Adipocyte (in vitro differentiated cells): ENCODE measurements around the gene PRRC2B.
"Not testable (repeated sequence)": the region's sequence is repeated elsewhere in the genome, so short reads cannot be mapped to it uniquely, and the experiment has no call there.

ENCODE experiments used
- DNase-seq: peaks from one replicate; pipeline ENCODE4 v3.0.0-alpha.2; 2015; ENCODE audit warnings: low read depth
- H3K27me3 ChIP-seq: replicated peaks from 2 replicates; pipeline ENCODE4 v1.7.0; 2013; ENCODE audit warnings: mild to moderate bottlenecking, low read length, moderate library complexity; ENCODE audit not compliant: control insufficient read depth, insufficient read depth
- H3K36me3 ChIP-seq: 2 replicates; pipeline ENCODE4 v1.7.0; 2013; ENCODE audit warnings: low read length, mild to moderate bottlenecking, moderate library complexity; ENCODE audit not compliant: control insufficient read depth, insufficient read depth, severe bottlenecking
- H3K4me1 ChIP-seq: 2 replicates; pipeline ENCODE4 v1.7.0; 2013; ENCODE audit warnings: mild to moderate bottlenecking, low read length, moderate library complexity; ENCODE audit not compliant: control insufficient read depth, insufficient read depth
- H3K4me3 ChIP-seq: 2 replicates; pipeline ENCODE4 v1.7.0; 2013; ENCODE audit warnings: mild to moderate bottlenecking, low read length, moderate library complexity
- H3K9ac ChIP-seq: 2 replicates; pipeline ENCODE4 v1.7.0; 2013; ENCODE audit warnings: mild to moderate bottlenecking, low read length, moderate library complexity
- H3K9me3 ChIP-seq: 2 replicates; pipeline ENCODE4 v1.7.0; 2013; ENCODE audit warnings: mild to moderate bottlenecking, low read length, moderate library complexity; ENCODE audit not compliant: control insufficient read depth

Gene PRRC2B

GRCh38 chr9:131442351-131442750 is 48.5 kb downstream of the PRRC2B start:
- Histone ChIP-seq H3K27me3 (no peaks in the 10 kb centered on the region), H3K4me1 (no peaks in the 10 kb centered on the region), H3K4me3 (no peak overlapping the region), H3K36me3 (peaks cover 93% of the 10 kb centered on the region), H3K9ac (no peak overlapping the region), H3K9me3 (no peaks in the 10 kb centered on the region)
- no peak for DNase-seq

- no peak for DNase-seq
- Histone ChIP-seq H3K4me3 (no peak overlapping the region), H3K9ac (no peak overlapping the region), H3K36me3 (peaks cover 90% of the 10 kb centered on the region), H3K4me1 (peaks cover under 1% of the 10 kb centered on the region), H3K27me3 (no peaks in the 10 kb centered on the region), H3K9me3 (no peaks in the 10 kb centered on the region)
Measured at GRCh38 chr9:131443648-131444047, 49.8 kb downstream of the PRRC2B start.

- H3K4me1 ChIP-seq, result peaks cover 5% of the 10 kb centered on the region
- H3K36me3 ChIP-seq, result peaks cover 89% of the 10 kb centered on the region
- no peaks in the 10 kb centered on the region for H3K27me3 ChIP-seq
- no peak for DNase-seq
- H3K9me3 ChIP-seq, result no peaks in the 10 kb centered on the region
- H3K9ac ChIP-seq, result no peak overlapping the region
- H3K4me3 ChIP-seq, result no peak overlapping the region
Measured at GRCh38 chr9:131446276-131446675, 52.4 kb downstream of the PRRC2B start.

GRCh38 chr9:131447148-131447547 is 53.3 kb downstream of the PRRC2B start:
- Histone ChIP-seq H3K36me3 (peaks cover 89% of the 10 kb centered on the region), H3K4me1 (peaks cover 5% of the 10 kb centered on the region), H3K9me3 (no peaks in the 10 kb centered on the region)

GRCh38 chr9:131447600-131447999 is 53.7 kb downstream of the PRRC2B start:
- no peak overlapping the region for H3K4me3 ChIP-seq
- no peaks in the 10 kb centered on the region for H3K27me3 ChIP-seq
- H3K36me3 ChIP-seq, result peaks cover 89% of the 10 kb centered on the region
- H3K9me3 ChIP-seq, result no peaks in the 10 kb centered on the region
- H3K4me1 ChIP-seq, result peaks cover 5% of the 10 kb centered on the region
- no peak for DNase-seq
- no peak overlapping the region for H3K9ac ChIP-seq

More at GRCh38 chr9:131447148-131447547, 53.3 kb downstream of the PRRC2B start:
- Histone ChIP-seq H3K27me3 (no peaks in the 10 kb centered on the region), H3K9ac (no peak overlapping the region), H3K4me3 (no peak overlapping the region)
- no peak for DNase-seq

GRCh38 chr9:131448818-131449217 is 54.9 kb downstream of the PRRC2B start:
- Histone ChIP-seq H3K36me3 (peaks cover 88% of the 10 kb centered on the region), H3K4me3 (no peak overlapping the region), H3K4me1 (peaks cover 5% of the 10 kb centered on the region), H3K27me3 (no peaks in the 10 kb centered on the region), H3K9ac (no peak overlapping the region), H3K9me3 (no peaks in the 10 kb centered on the region)
- DNase-seq, result no peak

GRCh38 chr9:131449276-131449675 is 55.4 kb downstream of the PRRC2B start:
- peaks cover 5% of the 10 kb centered on the region for H3K4me1 ChIP-seq
- no peaks in the 10 kb centered on the region for H3K9me3 ChIP-seq
- peaks cover 88% of the 10 kb centered on the region for H3K36me3 ChIP-seq
- no peaks in the 10 kb centered on the region for H3K27me3 ChIP-seq
- no peak overlapping the region for H3K4me3 ChIP-seq
- no peak overlapping the region for H3K9ac ChIP-seq
- DNase-seq, result no peak

DNA sequence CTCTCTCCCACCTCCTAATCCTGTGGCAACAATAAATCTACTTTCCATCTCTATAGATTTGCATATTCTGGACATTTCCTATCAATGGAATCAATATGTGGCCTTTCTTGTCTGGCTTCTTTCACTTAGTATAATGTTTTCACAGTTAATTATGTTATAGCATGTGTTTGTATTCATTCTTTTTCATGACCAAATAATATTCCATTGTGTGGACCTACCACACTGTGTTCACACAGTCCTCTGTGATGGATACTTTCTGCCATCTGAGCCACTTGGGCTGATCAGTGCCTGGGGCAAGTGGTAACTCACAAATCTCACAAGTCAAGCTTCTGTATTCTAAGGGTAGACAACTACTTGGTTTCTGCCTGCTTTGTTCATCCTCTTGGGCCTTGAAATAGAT is 60.1 kb downstream of the PRRC2B start:
- Histone ChIP-seq H3K27me3 (no peaks in the 10 kb centered on the region), H3K4me3 (no peak overlapping the region), H3K9ac (no peak overlapping the region), H3K9me3 (no peaks in the 10 kb centered on the region), H3K36me3 (peaks cover 90% of the 10 kb centered on the region), H3K4me1 (peaks cover under 1% of the 10 kb centered on the region)
- no peak for DNase-seq

- DNase-seq, H3K4me1 ChIP-seq, H3K27me3 ChIP-seq, H3K9me3 ChIP-seq, H3K4me3 ChIP-seq, H3K9ac ChIP-seq: not testable (repeated sequence)
- H3K36me3 ChIP-seq, result peaks cover 91% of the 10 kb centered on the region
Measured at GRCh38 chr9:131455655-131456054, 61.8 kb downstream of the PRRC2B start.

- peaks cover 90% of the 10 kb centered on the region for H3K36me3 ChIP-seq
- no peaks in the 10 kb centered on the region for H3K4me1 ChIP-seq
- no peak overlapping the region for H3K4me3 ChIP-seq
- no peak overlapping the region for H3K9ac ChIP-seq
- no peak for DNase-seq
- no peaks in the 10 kb centered on the region for H3K9me3 ChIP-seq
- H3K27me3 ChIP-seq, result no peaks in the 10 kb centered on the region
Measured at GRCh38 chr9:131457746-131458145, 63.9 kb downstream of the PRRC2B start.

- Histone ChIP-seq H3K27me3 (no peaks in the 10 kb centered on the region), H3K4me1 (no peaks in the 10 kb centered on the region), H3K4me3 (no peak overlapping the region), H3K36me3 (peaks cover 94% of the 10 kb centered on the region), H3K9ac (no peak overlapping the region), H3K9me3 (no peaks in the 10 kb centered on the region)
- no peak for DNase-seq
Measured at GRCh38 chr9:131459056-131459455, 65.2 kb downstream of the PRRC2B start.

GRCh38 chr9:131461166-131461565 is 67.3 kb downstream of the PRRC2B start:
- Histone ChIP-seq H3K36me3 (peaks cover 96% of the 10 kb centered on the region), H3K9ac (no peak overlapping the region), H3K4me1 (no peaks in the 10 kb centered on the region), H3K9me3 (no peaks in the 10 kb centered on the region), H3K4me3 (no peak overlapping the region), H3K27me3 (no peaks in the 10 kb centered on the region)
- no peak for DNase-seq
